ENCODE measurements around the gene CALR.
"Not testable (repeated sequence)": the region's sequence is repeated elsewhere in the genome, so short reads cannot be mapped to it uniquely, and the experiment has no call there.

The CALR gene

DNA sequence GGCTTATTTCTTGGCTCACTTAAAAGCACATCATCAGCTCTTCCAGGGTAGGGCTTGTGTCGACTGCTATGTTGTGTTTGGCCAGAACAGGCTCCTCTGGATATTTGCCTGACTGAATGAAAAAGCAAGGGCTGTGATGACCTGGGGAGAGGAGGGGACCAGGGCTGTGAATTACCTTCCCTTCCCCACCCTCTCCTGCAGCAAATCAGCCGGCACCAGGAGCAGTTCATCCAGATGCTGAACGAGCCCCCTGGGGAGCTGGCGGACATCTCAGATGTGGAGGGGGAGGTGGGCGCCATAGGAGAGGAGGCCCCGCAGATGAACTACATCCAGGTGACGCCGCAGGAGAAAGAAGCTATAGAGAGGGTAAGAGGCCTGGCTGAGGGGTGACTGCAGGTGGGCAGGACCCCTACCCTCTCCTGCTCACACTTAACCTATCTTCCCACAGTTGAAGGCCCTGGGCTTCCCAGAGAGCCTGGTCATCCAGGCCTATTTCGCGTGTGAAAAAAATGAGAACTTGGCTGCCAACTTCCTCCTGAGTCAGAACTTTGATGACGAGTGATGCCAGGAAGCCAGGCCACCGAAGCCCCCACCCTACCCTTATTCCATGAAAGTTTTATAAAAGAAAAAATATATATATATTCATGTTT lies 14.2 kb downstream of the CALR start:
- no peak for DNase-seq (ENCODE audit: extremely low read depth in 1 of 2, low read depth in 1 of 2)

DNA sequence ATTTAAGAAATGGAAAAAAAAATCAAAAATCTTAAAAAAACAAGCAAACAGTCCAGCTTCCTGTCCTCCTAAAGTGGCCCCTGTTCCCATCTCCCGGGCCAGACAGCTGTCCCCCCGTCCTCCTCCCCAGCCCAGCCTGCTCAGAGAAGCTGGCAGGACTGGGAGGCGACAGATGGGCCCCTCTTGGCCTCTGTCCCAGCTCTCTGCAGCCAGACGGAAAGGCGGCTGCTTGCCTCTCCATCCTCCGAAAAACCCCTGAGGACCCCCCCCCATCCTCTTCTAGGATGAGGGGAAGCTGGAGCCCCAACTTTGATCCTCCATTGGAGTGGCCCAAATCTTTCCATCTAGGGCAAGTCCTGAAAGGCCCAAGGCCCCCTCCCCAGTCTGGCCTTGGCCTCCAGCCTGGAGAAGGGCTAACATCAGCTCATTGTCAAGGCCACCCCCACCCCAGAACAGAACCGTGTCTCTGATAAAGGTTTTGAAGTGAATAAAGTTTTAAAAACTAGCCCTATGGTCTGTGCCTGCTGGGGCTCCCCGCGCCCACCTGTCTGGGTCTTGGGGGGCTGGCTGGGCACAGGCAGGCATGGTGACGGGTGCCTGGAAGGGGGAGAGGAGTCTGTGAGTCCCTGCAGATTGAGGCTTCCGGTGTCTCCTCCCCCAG lies 14.9 kb downstream of the CALR start:
- no peak for DNase-seq (ENCODE audit: extremely low read depth in 1 of 2, low read depth in 1 of 2)

- no peak for DNase-seq (ENCODE audit: extremely low read depth in 1 of 2, low read depth in 1 of 2)
Observed at GRCh38 chr19:12953799-12954611, 15.6 kb downstream of the CALR start.

DNA sequence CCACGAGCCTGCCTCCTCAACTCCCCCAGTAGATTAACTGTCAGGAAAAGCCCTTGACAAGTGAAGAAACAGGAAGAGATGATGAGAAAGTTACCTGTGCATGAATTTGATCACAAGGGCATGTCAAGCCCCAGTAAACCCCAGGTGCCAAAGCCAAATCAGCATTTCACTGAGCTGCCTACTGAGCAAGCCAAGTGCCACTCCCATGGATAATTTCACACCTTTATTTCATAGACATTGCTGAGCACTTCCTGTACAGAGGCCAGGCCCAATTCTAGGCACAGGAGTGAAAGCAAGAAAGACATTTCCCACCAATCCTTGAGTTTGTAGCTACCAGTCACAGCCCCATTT lies 16.2 kb downstream of the CALR start:
- DNase-seq (ENCODE audit: extremely low read depth in 1 of 2, low read depth in 1 of 2): no peak

- DNase-seq (ENCODE audit: extremely low read depth in 1 of 2, low read depth in 1 of 2): not testable (repeated sequence)
Observed at GRCh38 chr19:12955575-12955974, 17.2 kb downstream of the CALR start.

- DNase-seq (ENCODE audit: extremely low read depth in 1 of 2, low read depth in 1 of 2): no peak
Observed at GRCh38 chr19:12955996-12956395, 17.6 kb downstream of the CALR start.

DNA sequence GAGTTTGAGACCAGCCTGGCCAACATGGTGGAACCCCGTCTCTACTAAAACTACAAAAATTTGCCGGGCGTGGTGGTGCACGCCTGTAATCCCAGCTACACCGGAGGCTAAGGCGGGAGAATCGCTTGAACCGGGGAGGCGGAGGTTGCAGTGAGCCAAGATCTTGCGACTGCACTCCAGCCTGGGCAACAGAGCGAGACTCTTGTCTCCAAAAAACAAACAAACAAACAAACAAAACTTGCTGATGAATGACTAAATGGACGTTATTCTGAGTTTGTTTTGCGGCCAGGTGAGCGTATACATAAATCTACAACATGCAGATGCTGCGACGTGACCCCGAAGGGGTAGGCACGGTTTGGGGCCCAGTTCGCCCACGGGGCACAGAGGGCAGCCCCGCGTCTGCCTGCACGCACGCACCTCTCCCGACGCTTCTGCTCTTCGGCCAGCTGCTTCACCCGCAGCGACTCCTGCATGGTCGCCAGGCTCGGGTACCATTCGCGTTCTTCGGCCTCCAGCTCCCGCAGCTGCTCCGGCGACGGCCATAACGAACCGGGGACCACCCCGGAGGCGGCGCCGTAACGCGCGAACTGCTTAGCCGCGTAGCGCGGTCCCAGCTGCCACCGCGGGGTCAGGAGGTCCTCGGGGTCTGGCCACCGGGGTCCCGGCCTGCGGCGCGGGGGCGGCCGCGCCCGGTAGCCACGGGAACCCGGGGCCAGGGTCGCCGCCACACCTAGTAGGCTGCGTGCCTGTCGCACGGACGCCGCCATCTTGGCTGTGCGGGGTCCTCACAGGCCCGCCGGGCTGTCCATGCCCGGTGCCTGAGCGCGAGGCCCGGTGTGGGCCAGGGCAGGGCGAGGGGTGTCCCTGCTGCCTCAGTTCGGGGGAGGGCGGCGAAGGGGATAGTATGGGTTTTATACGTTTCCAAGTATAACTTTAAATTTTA lies 18.3 kb downstream of the CALR start, which contains the start of gene GADD45GIP1:
GADD45GIP1 (minus strand) TSS at position 778 of the 943 bp plus-strand sequence; CDS start at position 767, 11 bp downstream.
- peak in 1 of 2 donors; percentile 73 for DNase-seq (ENCODE audit: extremely low read depth in 1 of 2, low read depth in 1 of 2)

GRCh38 chr19:12957389-12957952 lies 19.1 kb downstream of the CALR start:
- DNase-seq (ENCODE audit: extremely low read depth in 1 of 2, low read depth in 1 of 2): not testable (repeated sequence)

DNA sequence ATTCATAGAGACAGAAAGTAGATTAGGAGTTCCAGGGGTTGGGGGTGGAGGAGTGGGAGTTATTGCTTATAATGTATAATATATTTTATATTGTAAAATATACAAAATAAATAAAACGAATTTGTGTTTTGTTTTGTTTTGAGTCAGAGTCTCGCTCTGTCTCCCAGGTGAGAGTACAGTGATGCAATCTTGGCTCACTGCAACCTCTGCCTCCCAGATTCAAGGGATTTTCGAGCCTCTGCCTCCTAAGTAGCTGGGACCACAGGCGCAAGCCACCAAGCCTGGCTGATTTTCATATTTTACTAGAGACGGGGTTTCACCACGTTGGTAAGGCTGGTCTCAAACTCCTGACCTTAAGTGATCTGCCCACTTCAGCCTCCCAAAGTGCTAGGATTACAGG lies 21.1 kb downstream of the CALR start:
- no peak for DNase-seq (ENCODE audit: extremely low read depth in 1 of 2, low read depth in 1 of 2)

DNA sequence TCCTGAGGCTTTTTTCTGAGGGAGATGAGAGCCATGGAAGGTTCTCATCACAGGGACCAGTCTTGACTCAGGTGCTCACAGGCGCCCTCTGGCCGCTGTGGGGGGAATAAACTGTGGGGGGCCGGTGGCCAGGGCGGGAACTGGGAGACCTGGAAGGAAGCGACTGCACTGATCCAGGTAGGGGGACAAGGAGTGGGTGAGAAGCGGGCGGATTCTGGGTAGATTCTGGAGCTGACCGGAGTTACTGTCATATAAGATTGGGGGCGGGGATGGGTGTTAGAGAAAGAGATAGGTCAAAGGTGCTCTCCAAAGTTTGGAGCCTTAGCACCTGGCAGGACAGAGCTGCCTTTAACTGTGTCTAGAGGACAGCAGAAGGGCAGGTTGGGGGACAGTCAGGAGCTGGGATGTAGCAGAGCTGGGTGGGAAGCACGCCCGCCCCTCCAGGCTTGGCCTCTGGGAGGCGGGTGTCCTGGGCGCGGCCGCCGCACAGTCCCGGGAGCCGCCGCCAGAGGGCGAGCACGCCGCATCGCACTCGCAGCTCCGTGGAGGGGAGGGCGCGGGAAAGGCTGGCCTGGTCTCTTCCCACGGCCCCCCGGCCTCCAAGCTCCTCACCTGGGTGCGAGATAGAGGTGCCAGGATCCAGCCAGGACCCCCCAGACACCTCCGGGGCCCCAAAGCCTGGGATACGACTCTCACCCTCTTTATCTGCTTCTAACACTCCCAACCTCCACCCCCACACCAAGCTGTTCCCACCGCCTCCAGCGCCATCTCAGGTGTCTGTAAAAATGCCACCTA lies 26.8 kb downstream of the CALR start:
- DNase-seq (ENCODE audit: extremely low read depth in 1 of 2, low read depth in 1 of 2): peak; percentile 46 to 67

- DNase-seq (ENCODE audit: extremely low read depth in 1 of 2, low read depth in 1 of 2): no peak
Observed at GRCh38 chr19:12965812-12966135, 27.4 kb downstream of the CALR start.

GRCh38 chr19:12967907-12968306 lies 29.5 kb downstream of the CALR start:
- DNase-seq (ENCODE audit: extremely low read depth in 1 of 2, low read depth in 1 of 2): no peak

DNA sequence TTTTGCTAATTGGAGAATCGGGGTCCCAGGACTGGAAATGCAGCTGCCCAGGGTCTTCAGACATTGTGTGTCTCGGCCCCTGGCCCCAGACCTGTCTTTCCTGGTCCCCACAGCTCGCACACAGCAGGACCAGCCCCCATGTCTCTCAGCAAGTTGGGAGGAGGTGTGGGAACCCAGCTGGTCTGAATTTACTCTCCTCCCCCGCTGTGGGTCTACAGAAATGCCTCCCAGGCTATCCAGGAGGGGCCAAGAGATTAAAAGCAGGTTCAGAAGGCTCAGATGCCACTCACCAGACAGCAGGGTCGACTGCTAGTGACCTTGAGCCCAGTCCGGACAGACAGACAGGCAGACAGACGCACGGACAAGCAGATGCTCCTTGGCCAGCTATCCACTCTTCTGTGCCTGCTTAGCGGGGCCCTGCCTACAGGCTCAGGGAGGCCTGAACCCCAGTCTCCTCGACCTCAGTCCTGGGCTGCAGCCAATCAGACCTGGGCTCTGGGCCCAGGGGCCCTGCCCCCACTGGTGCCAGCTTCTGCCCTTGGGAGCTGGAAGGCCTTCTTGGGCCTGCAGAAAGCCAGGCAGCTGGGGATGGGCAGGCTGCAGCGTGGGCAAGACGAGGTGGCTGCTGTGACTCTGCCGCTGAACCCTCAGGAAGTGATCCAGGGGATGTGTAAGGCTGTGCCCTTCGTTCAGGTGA lies 31.0 kb downstream of the CALR start, which contains the start of gene DAND5:
DAND5 (plus strand) TSS at position 285 of the 697 bp plus-strand sequence; CDS start at position 370, 85 bp downstream.
- no peak for DNase-seq (ENCODE audit: extremely low read depth in 1 of 2, low read depth in 1 of 2)

DNA sequence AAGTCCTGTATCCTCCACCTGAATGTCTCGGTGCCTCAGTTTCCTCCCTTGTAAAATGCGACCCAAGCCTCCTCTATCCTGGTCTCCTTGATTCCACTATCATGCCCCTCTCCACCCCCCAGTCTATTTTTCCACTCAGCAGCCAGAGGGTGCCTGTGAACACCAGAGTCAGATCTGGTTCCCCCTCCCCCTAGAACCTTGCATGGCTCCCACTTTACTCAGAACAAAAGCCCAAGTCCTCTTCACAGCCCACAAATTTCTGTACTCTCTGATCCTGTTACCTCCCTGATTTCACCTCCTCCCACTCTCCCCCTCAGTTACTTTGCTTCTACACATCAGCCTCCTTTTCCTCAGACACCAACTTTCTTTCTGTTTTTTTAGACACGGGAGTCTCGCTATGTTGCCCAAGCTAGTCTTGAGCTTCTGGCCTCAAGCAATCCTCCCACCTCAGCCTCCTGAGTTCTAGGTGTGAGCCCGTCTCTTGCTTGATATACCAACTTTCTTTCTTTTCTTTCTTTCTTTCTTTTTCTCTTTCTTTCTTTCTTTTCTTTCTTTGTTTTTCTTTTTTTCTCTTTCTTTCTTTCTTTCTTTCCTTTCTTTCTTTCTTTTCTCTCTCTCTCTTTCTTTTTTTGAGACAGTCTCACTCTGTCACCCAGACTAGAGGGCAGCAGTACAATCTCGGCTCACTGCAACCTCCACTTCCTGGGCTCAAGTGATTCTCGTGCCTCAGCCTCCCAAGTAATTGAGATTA lies 31.8 kb downstream of the CALR start:
- DNase-seq (ENCODE audit: extremely low read depth in 1 of 2, low read depth in 1 of 2): no peak

DNA sequence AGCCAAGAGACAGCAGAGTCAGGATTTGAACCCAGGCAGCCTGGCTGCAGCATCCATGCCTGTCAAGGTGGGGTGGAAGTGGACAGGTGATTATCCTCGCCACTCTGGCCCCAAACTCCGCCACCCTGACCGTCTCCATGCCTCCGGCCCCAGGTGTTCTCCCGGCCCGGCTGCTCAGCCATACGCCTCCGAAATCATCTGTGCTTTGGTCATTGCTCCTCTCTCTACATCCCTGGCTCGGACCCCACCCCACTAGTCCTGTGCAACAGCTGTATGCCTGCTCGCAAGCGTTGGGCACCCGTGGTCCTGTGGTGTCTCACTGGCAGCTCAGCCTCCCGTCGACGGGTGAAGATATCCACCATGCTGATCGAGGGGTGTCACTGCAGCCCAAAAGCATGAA lies 34.8 kb downstream of the CALR start:
- DNase-seq (ENCODE audit: extremely low read depth in 1 of 2, low read depth in 1 of 2): no peak

- DNase-seq (ENCODE audit: extremely low read depth in 1 of 2, low read depth in 1 of 2): no peak
Observed at GRCh38 chr19:12974301-12975220, 36.2 kb downstream of the CALR start.

- no peak for DNase-seq (ENCODE audit: extremely low read depth in 1 of 2, low read depth in 1 of 2)
Observed at GRCh38 chr19:12975221-12975741, 36.9 kb downstream of the CALR start.
